Thoracic aorta (tissue), 2 donors: ENCODE results near the gene TENT4A. TPM values are rescaled to one million over a fixed set of nuclear protein-coding genes. Genes with fewer than 3 reads are reported as not detected.

ENCODE experiments used
- ATAC-seq: fragments of 150-250 bp; one replicate; pipeline ENCODE4 v1.8.0; 2017; ENCODE audit warnings: low read depth; ENCODE audit not compliant: insufficient number of reproducible peaks, low FRiP score
- DNase-seq: peaks from one replicate; pipeline ENCODE4 v3.0.0-alpha.2; 2020; ENCODE audit warnings: low spot score
- H3K27ac ChIP-seq, 2 donors: fragments of 200-600 bp; sonication (generic); 1 replicate in 1 of 2; 2 replicates in 1 of 2; pipeline ENCODE4 v1.5.1; 2016; ENCODE audit warnings: mild to moderate bottlenecking in 2 of 2, moderate library complexity in 2 of 2
- H3K27me3 ChIP-seq: fragments of 200-600 bp; sonication (generic); replicated peaks from 2 replicates; pipeline ENCODE4 v1.6.0; 2016; ENCODE audit warnings: mild to moderate bottlenecking; ENCODE audit not compliant: insufficient read depth
- H3K36me3 ChIP-seq: fragments of 200-600 bp; sonication (generic); one replicate; pipeline ENCODE4 v1.5.1; 2016
- H3K4me1 ChIP-seq, 2 donors: fragments of 200-600 bp; sonication (generic); 1 replicate in 1 of 2; 2 replicates in 1 of 2; pipeline versions ENCODE4 v1.5.1 to v1.6.0; 2016; ENCODE audit warnings: low read depth in 2 of 2, mild to moderate bottlenecking in 1 of 2; ENCODE audit not compliant: control insufficient read depth in 1 of 2
- H3K4me3 ChIP-seq: fragments of 200-600 bp; sonication (generic); 2 replicates; pipeline ENCODE4 v1.5.1; 2016; ENCODE audit warnings: mild to moderate bottlenecking
- H3K9me3 ChIP-seq: fragments of 200-600 bp; sonication (generic); 2 replicates; pipeline ENCODE4 v1.5.1; 2016
- total RNA-seq, 2 donors: library from RNA; depleted of rRNA; stranded (reverse); fragments of >200 nt; gene quantifications; one replicate each; pipeline versions ENCODE4 v1.1.0 to v1.2.3, GENCODE V29; 2016
- TF ChIP-seq, protein P1 (sequence below): fragments of 200-600 bp; sonication (generic); IDR thresholded peaks from one replicate; pipeline ENCODE4 v1.5.1; 2019; ENCODE audit warnings: antibody characterized with exemption

The TENT4A gene
- total RNA-seq, 2 donors from 2014 or later: 34.5 to 47.6 TPM

DNA sequence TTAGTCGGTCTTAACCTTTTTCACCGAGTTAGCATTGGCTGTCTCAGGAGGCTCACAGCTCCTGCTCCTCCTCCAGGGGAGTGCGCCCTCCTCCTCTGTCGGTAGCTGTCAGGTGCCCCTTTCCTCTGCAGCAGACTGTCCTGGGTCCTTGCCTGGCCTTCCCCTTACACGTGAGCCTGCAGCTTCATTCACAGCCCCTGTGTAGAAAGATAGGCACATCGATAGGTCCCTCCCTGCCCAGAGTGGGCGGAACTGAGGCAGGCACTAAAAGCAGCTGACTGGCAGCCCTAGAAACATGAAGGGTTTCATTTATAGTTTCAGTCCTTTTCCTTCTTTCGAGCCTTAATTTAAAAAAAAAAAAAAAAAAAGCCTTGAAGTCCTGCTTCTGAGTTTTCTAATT, 17.2 kb downstream of the TENT4A start:
- H3K27me3 ChIP-seq: no peaks in the 10 kb centered on the region
- TF ChIP-seq, protein P1, sequence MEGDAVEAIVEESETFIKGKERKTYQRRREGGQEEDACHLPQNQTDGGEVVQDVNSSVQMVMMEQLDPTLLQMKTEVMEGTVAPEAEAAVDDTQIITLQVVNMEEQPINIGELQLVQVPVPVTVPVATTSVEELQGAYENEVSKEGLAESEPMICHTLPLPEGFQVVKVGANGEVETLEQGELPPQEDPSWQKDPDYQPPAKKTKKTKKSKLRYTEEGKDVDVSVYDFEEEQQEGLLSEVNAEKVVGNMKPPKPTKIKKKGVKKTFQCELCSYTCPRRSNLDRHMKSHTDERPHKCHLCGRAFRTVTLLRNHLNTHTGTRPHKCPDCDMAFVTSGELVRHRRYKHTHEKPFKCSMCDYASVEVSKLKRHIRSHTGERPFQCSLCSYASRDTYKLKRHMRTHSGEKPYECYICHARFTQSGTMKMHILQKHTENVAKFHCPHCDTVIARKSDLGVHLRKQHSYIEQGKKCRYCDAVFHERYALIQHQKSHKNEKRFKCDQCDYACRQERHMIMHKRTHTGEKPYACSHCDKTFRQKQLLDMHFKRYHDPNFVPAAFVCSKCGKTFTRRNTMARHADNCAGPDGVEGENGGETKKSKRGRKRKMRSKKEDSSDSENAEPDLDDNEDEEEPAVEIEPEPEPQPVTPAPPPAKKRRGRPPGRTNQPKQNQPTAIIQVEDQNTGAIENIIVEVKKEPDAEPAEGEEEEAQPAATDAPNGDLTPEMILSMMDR: no peak
- H3K9me3 ChIP-seq: no peaks in the 10 kb centered on the region
- H3K27ac ChIP-seq: no peak overlapping the region
- DNase-seq (no peak), ATAC-seq (no peak)
- H3K36me3 ChIP-seq: no peaks in the 10 kb centered on the region
- no peak overlapping the region for H3K4me3 ChIP-seq
- H3K4me1 ChIP-seq: peaks cover 41 to 100% of the 10 kb centered on the region in 2 donors

DNA sequence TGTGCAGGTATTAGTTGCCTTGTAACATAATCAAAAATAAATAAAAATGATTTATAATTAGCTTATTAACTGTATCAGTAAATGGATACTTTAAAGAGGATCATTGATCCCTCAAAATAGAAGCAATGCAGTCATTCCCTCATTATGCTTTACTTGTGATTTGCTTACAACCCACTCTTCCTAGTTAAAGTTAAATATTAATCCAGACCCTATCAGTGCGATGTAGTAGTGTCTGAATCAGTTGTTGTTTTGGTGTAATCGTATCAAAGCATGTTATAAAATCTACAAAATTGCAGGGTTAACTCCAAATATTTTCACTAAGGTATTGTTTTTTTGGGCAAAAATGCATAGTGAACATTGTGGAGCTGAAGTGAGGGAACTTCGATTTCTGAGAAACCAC, 17.6 kb downstream of the TENT4A start:
- no peak for DNase-seq
- Histone ChIP-seq H3K4me1 (peaks cover 40 to 96% of the 10 kb centered on the region in 2 donors), H3K27me3 (no peaks in the 10 kb centered on the region)

DNA sequence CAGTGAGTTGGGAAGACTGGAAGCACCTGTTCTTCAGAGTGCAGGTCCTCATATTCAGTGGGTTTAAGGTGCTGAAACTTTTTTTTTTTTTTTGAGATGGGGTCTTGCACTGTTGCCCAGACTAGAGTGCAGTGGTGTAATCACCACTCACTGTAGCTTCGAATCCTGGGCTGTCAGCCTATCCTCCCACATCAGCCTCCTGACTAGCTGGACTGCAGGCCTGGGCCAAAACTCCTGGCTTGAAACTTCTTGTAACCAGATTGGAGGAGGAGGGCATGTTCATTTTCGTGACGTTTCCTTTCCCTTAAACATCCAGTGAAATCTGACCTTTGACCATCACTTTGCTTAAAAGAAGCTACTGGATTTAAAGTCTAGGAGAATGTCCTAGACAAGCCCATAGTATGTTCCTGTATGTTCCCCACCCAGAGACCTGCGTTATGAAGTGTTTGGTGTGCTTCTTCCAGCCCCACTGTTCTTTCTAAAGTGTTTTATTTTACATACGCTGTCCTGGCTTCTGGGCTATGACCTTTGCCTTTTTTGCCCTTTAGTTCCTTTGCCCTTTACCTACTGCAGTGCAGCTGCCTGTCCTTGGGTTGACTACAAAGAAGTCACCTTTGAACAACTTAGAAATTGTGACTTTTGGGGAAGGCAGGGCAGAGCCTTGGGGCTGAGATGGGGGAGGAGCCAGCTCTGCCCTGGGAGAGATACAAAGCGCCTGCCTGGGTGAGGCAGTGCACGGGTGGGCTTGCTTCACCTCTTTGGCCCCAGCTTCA, 18.4 kb downstream of the TENT4A start:
- DNase-seq (no peak), ATAC-seq (no peak)
- Histone ChIP-seq H3K9me3 (no peaks in the 10 kb centered on the region), H3K36me3 (no peaks in the 10 kb centered on the region), H3K4me3 (peak overlapping the region; percentile 2), H3K4me1 (peaks cover 40 to 87% of the 10 kb centered on the region in 2 donors), H3K27ac (peak overlapping the region; percentile 57 to 82), H3K27me3 (no peaks in the 10 kb centered on the region)
- TF ChIP-seq, protein P1: no peak

More for the DNA sequence above, 17.6 kb downstream of the TENT4A start:
- no peak overlapping the region for H3K4me3 ChIP-seq
- H3K27ac ChIP-seq: no peak overlapping the region
- H3K9me3 ChIP-seq: no peaks in the 10 kb centered on the region
- ATAC-seq: no peak
- TF ChIP-seq, protein P1: no peak
- no peaks in the 10 kb centered on the region for H3K36me3 ChIP-seq

DNA sequence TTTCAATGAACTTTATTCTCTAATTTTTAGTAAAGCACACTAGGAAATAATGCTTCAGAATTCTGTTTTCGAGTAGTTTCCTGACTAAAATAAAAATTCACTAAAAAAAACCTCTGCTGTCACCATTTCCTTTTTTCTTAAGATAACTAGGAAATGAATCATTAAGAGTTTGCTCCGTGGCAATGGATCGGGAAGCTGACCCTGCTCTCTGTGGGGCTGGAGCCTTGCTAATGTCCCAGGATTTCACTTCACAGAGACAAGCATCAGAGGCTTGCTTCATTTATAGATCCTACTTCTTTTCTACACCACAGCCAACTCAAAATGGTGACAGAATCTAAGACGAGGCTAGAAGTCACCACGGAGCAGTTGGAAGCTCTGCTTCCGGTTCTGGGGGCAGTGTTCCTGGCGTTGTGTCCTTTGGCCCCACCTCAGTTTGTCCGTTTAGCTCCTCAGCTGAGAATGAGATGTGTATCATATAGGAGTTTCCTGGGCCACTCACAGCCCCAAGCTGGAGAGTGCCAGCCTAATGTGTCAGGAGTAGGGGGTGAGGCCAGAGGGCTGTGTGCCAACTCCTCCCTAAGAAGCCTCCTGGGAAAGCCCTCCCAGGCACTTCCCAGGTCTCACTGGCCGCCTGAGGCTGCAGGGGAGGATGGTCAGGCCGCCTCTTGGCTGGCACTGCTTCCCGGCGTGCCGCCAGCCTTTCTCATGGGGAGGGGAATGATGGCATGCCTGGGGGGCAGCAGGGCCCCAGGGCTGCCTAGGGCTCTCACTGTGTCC, 19.6 kb downstream of the TENT4A start:
- Histone ChIP-seq H3K4me1 (peaks cover 40 to 76% of the 10 kb centered on the region in 2 donors), H3K9me3 (no peaks in the 10 kb centered on the region), H3K4me3 (peak overlapping the region; percentile 52), H3K27ac (peak overlapping the region; percentile 57 to 82), H3K36me3 (no peaks in the 10 kb centered on the region), H3K27me3 (no peaks in the 10 kb centered on the region)
- TF ChIP-seq, protein P1: no peak
- DNase-seq: peak; percentile 41
- peak; percentile 57 for ATAC-seq
